Neural cell (in vitro differentiated cells): ENCODE measurements around the gene UBE2I.

ENCODE experiments used
- EP300 ChIP-seq: fragments of 450-650 bp; conservative IDR thresholded peaks from 2 replicates; pipeline ENCODE4 v1.6.1; 2014; ENCODE audit warnings: antibody characterized with exemption, mild to moderate bottlenecking, moderate library complexity; ENCODE audit not compliant: poor library complexity, severe bottlenecking
- MXI1 ChIP-seq: fragments of 450-650 bp; conservative IDR thresholded peaks from 2 replicates; pipeline ENCODE4 v1.6.1; 2014; ENCODE audit warnings: antibody characterized with exemption, mild to moderate bottlenecking; ENCODE audit not compliant: poor library complexity, severe bottlenecking
- POLR2AphosphoS5 ChIP-seq: IDR thresholded peaks from 2 replicates; pipeline ENCODE4 v1.6.1; 2012
- SMC3 ChIP-seq: fragments of 450-650 bp; conservative IDR thresholded peaks from 2 replicates; pipeline ENCODE4 v1.6.1; 2014; ENCODE audit warnings: antibody characterized with exemption, mild to moderate bottlenecking, moderate library complexity; ENCODE audit not compliant: poor library complexity
- TF ChIP-seq, protein P1 (sequence below): fragments of 450-650 bp; IDR thresholded peaks from 2 replicates; pipeline ENCODE4 v1.5.1; 2014; ENCODE audit warnings: antibody characterized with exemption, mild to moderate bottlenecking, moderate library complexity; ENCODE audit not compliant: poor library complexity, severe bottlenecking
- TF ChIP-seq, protein P2 (sequence below): IDR thresholded peaks from 2 replicates; pipeline ENCODE4 v1.6.1; 2012; ENCODE audit warnings: borderline replicate concordance

- TF ChIP-seq POLR2AphosphoS5, result no peak
- TF ChIP-seq, protein P1, sequence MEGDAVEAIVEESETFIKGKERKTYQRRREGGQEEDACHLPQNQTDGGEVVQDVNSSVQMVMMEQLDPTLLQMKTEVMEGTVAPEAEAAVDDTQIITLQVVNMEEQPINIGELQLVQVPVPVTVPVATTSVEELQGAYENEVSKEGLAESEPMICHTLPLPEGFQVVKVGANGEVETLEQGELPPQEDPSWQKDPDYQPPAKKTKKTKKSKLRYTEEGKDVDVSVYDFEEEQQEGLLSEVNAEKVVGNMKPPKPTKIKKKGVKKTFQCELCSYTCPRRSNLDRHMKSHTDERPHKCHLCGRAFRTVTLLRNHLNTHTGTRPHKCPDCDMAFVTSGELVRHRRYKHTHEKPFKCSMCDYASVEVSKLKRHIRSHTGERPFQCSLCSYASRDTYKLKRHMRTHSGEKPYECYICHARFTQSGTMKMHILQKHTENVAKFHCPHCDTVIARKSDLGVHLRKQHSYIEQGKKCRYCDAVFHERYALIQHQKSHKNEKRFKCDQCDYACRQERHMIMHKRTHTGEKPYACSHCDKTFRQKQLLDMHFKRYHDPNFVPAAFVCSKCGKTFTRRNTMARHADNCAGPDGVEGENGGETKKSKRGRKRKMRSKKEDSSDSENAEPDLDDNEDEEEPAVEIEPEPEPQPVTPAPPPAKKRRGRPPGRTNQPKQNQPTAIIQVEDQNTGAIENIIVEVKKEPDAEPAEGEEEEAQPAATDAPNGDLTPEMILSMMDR, result no peak
- TF ChIP-seq SMC3, result no peak
- TF ChIP-seq MXI1, result peak; percentile 26
- TF ChIP-seq, protein P2, sequence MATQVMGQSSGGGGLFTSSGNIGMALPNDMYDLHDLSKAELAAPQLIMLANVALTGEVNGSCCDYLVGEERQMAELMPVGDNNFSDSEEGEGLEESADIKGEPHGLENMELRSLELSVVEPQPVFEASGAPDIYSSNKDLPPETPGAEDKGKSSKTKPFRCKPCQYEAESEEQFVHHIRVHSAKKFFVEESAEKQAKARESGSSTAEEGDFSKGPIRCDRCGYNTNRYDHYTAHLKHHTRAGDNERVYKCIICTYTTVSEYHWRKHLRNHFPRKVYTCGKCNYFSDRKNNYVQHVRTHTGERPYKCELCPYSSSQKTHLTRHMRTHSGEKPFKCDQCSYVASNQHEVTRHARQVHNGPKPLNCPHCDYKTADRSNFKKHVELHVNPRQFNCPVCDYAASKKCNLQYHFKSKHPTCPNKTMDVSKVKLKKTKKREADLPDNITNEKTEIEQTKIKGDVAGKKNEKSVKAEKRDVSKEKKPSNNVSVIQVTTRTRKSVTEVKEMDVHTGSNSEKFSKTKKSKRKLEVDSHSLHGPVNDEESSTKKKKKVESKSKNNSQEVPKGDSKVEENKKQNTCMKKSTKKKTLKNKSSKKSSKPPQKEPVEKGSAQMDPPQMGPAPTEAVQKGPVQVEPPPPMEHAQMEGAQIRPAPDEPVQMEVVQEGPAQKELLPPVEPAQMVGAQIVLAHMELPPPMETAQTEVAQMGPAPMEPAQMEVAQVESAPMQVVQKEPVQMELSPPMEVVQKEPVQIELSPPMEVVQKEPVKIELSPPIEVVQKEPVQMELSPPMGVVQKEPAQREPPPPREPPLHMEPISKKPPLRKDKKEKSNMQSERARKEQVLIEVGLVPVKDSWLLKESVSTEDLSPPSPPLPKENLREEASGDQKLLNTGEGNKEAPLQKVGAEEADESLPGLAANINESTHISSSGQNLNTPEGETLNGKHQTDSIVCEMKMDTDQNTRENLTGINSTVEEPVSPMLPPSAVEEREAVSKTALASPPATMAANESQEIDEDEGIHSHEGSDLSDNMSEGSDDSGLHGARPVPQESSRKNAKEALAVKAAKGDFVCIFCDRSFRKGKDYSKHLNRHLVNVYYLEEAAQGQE, result no peak
- no peak for TF ChIP-seq EP300
These were observed 22.5 kb downstream of the UBE2I start for GRCh38 chr16:1331712-1332617.
